Activated CD8-positive, alpha-beta memory T cell treated with anti-CD3 and anti-CD28 coated beads, Interleukin-2, amount 50 U/mL, for 24 hours (primary cell): ENCODE results near the gene IGF1.
"Not testable (repeated sequence)": the region's sequence is repeated elsewhere in the genome, so short reads cannot be mapped to it uniquely, and the experiment has no call there.

Experiments used
- DNase-seq: peaks from one replicate; pipeline ENCODE4 v3.0.0-alpha.2; 2020; ENCODE audit errors: extremely low read depth

Gene IGF1

DNA sequence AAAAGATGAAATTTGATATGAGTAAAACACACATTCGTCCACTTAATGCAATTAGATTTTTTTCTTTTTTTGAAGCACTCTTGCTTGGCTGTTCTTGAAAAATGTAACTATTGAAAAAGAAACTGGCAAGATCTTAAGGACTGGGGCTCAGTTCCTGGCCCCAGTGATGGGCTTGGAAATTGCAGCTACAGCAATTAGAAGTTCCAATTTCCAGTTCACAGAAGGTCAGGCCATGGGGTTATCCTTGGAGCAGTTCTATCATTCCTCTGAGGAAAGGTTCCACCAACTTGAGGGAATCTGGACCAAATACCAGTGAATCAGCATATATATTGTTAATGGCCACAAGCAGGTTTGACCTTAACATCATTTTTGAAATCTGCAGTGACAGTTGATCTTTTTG is 18.9 kb downstream of the IGF1 start:
- DNase-seq, result no peak

- DNase-seq, result no peak
These were observed 21.0 kb downstream of the IGF1 start for GRCh38 chr12:102459314-102459713.

- no peak for DNase-seq
These were observed 25.3 kb downstream of the IGF1 start for GRCh38 chr12:102454808-102455760.

DNA sequence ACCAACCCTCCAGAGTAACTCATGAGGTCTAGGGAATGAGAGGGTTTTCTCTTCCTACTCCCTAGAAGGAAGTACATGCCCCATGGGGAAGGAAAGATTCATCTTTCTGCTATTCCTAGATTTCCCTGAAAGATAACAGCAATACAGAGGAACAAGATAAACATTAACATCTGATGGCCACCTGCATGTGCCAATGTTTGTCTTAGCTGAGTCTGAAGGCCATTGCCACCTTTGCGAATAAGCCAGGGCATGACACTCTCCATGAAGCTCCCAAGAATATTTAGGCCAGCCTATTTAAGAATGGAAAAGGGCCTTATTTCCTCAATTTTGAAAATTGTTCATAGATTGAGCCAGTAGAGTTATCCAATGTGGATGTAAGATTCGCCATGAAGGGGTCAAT is 26.0 kb downstream of the IGF1 start:
- DNase-seq, result no peak

GRCh38 chr12:102452605-102453004 is 27.8 kb downstream of the IGF1 start:
- DNase-seq, result no peak

- DNase-seq, result not testable (repeated sequence)
These were observed 31.3 kb downstream of the IGF1 start for GRCh38 chr12:102449018-102449417.

DNA sequence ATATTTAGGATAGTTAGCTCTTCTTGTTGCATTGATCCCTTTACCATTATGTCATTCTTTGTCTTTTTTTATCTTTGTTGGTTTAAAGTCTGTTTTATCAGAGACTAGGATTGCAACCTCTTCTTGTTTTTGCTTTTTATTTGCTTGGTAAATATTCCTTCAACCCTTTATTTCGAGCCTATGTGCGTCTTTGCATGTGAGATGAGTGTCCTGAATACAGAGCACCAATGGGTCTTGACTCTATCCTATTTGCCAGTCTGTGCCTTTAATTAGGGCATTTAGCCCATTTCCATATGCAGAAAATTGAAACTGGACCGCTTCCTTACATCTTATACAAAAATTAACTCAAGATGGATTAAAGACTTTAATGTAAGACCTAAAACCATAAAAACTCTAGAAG is 32.9 kb downstream of the IGF1 start:
- DNase-seq, result not testable (repeated sequence)

DNA sequence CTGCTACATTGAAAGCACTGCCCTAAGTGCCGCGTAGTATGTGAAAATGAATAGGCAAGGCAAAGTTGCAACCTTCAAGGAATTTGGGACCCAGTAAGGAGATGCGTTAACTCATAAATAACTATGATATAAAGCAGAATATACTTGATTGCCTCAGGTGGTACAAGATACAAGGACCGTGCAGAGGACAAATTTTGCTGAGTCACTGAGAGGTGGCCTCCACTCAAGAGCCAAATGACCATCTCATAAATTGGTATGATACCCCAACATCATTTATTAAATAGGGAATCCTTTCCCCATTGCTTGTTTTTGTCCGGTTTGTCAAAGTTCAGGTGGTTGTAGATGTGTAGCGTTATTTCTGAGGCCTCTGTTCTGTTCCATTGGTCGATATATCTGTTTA is 35.7 kb downstream of the IGF1 start:
- DNase-seq, result no peak

DNA sequence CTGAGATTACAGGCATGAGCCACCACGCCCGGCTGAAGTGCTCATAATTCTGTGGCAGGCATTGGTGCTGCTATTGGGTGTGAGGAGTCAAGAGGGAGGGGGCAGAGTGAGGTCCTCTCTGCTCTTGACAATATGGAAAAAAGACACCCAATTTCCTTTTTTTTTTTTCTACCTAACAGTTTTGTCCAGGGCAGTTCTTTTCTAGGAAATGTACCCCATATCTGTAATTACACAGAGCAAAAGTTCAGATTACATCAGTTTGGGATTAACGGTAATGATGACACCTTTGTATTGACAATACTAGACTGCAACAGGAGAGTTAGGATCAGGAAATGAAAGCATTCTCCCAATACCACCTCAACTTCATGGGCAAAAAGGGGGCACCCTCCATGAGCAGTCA is 36.3 kb downstream of the IGF1 start:
- DNase-seq, result no peak

DNA sequence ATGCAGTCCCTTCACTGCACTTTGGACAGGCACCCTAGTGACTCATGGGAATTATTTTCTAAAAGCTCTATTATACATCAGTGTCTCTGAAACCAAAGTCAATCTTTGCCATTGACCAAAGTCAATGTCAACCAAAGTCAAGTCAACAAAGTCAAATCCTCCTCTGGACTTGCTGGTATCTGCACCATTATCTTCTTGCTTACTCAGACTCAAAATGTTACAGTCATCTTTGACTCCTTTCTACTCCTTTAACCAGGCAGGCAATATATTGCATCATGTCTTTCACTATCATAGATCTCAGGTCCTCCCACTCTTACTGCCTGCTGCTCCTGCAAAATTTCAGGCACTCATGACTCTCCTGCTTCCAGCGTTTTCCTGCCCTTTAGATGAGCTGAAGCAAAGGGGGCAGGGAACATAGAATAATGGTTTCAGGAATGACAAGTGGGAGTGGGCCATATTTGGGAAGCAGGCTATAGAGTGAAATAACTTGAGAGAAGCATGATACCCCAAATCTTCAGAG is 39.2 kb downstream of the IGF1 start:
- no peak for DNase-seq

GRCh38 chr12:102439426-102440405 is 40.6 kb downstream of the IGF1 start:
- DNase-seq, result no peak

DNA sequence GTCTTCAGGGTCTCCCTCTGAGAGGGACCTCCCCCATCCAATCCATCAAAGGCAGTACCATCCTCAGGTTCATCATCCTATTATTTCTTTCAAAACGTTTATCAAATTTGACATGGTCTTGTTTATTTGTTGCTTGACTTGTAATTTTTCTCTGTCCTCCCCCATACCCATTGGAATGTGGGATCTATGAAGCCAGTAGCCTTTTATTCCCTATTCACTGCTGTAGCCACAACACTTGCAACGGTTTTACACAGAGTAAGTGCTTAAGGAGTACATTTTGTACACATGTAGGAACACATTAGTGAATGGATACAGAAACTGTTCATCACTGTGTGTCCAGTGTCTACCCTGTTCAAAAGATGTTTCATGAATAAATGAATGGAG is 41.5 kb downstream of the IGF1 start:
- no peak for DNase-seq

DNA sequence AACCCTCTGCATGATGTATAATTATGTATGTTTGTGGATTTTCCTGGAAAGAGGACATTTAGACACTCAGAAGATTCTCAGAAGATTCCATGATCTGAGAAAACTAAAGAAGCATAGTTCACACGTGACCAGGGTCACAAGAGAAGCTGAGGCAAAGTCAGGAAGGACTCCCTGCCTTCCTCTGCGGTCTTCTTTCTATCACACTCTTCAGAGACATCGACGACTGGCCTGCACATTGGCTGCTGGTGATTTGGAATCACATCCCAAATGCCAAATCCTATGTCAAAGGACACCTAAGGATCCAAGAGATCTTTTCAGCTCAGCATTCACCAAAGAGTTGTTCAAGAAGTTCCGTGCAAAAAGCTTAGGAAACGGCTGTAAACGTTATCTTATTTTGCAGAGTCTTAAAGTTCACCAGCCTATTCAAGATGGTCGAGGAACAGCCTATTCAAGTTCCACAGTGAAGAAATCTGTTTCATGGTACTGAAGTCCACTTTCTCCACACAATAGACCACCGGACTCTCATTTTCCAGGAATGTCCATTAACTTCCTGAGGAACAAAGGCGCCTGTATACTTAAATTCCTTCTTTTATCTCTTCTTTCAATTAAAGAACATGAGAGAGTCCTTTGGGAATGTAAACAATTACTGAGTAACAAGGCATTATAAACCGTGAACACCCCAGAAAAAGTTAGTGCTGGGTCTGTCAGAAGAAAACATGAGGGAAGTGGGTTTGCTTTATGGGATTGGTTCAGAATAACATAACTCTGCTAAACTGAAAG is 42.1 kb downstream of the IGF1 start:
- no peak for DNase-seq

GRCh38 chr12:102437511-102437910 is 42.9 kb downstream of the IGF1 start:
- no peak for DNase-seq

DNA sequence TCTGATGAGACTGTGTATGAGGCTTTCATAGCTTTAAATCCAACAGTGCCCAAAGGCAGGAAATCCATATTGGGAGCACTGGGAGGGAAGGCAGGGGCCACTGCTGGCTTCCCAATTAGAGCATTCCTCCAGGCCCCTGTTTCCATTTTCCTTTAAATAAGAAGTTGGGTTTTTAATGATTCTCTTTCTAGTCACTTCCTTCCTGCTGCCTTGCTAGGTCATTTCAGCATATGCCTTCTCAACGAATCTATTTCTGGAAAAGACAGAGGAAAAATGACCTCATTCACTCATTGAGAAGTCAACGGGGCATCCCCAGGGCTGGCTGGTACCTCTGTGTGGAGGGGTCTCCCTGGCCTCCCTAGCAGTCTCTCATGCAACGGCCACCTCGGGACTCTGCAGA is 43.5 kb downstream of the IGF1 start:
- no peak for DNase-seq

DNA sequence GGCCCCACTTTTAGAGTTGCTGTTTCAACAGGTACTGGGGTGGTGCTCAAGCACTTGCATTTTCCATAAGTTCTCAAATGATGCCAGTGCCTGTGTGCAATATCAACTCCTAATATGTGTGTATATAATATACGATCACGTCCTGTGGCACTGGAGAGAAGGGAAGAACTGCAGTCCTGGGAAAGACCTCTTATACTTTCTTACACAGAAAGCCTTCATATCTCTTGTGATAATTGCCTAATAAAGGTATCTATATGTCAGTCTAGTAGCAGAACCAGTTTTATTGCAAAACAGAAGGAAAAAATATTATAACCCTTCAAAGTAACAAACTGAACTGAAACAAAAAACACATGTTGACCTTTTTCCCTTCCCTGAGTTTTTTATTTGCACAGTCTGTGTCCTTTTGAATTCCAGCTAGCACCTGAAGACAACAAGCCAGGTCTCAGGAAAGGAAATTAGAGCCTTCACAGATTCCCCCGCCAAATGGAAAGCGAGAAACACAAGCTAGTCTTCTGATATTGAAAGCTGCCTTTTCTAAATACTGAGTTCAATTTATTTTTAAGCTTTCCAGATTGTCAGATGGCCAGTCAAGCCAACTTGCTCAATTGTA is 44.4 kb downstream of the IGF1 start:
- DNase-seq, result no peak

- DNase-seq, result no peak
These were observed 47.1 kb downstream of the IGF1 start for GRCh38 chr12:102433304-102433703.

DNA sequence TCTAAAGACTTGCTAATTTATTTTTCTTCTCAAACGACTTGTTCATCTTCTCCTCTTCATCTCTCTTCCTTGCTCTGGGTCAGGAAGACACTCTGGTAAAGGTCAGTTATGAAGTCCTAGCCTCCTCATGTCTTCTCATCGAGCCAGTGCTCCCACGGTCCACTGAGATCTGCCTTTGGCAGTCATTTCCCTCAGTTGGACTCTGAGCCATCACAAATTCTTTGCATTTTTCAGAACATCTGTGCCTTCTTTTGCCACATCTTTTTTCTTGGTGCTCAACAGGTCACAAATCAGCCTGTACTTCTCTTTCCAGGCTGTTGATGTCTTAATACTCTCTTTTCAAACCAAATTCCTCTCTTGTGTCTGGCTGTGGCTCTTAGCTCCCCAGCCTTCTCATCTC is 49.7 kb downstream of the IGF1 start:
- DNase-seq, result no peak

DNA sequence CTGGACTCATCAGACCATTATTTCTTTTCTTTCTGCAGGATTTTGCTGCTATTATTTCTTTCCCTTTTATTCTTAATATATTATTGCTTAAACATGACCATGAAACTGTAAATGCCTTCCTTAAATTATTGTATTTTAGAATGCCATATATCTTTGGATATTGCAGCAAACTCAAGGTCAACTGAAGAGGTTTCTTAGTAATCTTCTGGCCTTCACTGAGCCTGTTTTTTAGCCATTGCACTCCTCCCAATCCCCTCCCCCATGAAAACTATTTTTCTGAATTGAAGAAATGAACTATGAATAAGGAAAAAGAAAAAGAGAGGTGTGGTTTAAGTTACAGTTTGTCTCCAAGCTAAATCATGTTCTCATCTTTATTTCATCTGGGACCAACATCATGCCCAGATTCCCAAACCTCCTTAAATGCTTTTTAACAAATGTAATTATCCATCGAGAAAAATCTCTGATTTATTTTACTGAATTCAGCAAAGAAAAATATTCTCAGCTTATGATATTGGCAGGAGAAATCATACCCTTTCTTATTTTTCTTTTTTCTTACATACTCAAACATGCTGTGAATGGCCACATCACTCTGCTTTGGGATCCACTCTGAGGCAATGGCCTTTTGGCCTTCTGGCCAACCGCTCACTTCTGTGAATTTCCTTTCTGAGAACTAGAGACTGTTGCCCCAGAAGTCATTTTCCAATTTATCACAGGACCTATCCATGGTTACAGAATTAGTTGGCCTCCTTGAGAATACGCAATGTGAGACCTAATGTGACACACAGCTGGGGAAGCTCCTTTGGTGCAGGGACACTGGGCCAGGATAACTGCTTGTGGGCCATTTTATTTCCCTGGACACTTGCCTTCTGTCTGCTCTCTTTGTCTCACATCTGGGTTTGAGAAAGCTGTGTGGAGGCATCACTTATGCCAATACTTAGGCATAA is 50.9 kb downstream of the IGF1 start:
- DNase-seq, result no peak

DNA sequence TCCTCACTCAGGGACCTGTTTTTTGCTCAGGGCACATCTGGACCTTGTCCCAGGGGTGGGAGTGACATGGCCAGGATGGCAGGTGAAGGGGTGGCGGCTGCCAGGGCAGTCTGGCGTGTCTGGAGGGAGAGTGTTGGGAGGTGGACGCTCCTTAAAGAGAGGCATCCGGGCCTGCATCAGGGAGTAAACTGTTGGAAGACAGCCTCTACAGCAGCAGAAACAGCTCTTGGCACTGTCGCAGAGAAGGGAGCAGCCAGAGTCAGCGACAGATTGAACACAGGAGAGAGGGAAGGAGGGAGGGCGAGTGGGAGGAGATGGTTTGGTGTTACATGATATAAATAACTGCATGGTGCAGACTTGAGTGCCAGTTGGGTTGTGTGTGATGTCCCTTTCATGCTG is 52.8 kb downstream of the IGF1 start:
- DNase-seq, result no peak
